Smooth muscle cell (in vitro differentiated cells): ENCODE data around the gene DEDD. TPM values are rescaled to one million over a fixed set of nuclear protein-coding genes. Genes with fewer than 3 reads are reported as not detected.

ENCODE experiments used
- DNase-seq: peaks from one replicate; lab custom pipeline; 2025; ENCODE audit not compliant: unreplicated experiment; lab: John Stamatoyannopoulos, UW
- H2AFZ ChIP-seq: fragments of 200-600 bp; sonication (generic); 2 replicates; pipeline ENCODE4 v1.6.0; 2016; ENCODE audit warnings: antibody characterized with exemption, low read depth, mild to moderate bottlenecking
- H3F3A ChIP-seq: fragments of 200-600 bp; sonication (generic); 2 replicates; pipeline ENCODE4 v1.6.0; 2017; ENCODE audit warnings: antibody characterized with exemption, low read depth
- H3K27ac ChIP-seq: fragments of 200-600 bp; sonication (generic); 2 replicates; pipeline ENCODE4 v1.5.1; 2016; ENCODE audit warnings: low read depth, mild to moderate bottlenecking
- H3K27me3 ChIP-seq: fragments of 200-600 bp; sonication (generic); 2 replicates; pipeline ENCODE4 v1.6.1; 2016; ENCODE audit warnings: low read depth, mild to moderate bottlenecking
- H3K36me3 ChIP-seq: fragments of 200-600 bp; sonication (generic); 2 replicates; pipeline ENCODE4 v1.5.1; 2016; ENCODE audit warnings: low read depth
- H3K4me1 ChIP-seq: fragments of 200-600 bp; sonication (generic); 2 replicates; pipeline ENCODE4 v1.5.1; 2016; ENCODE audit warnings: low read depth
- H3K4me2 ChIP-seq: fragments of 200-600 bp; sonication (generic); 2 replicates; pipeline ENCODE4 v1.6.0; 2016; ENCODE audit warnings: mild to moderate bottlenecking
- H3K4me3 ChIP-seq: fragments of 200-600 bp; sonication (generic); 2 replicates; pipeline ENCODE4 v1.5.1; 2016; ENCODE audit warnings: mild to moderate bottlenecking
- H3K79me2 ChIP-seq: fragments of 200-600 bp; sonication (generic); 2 replicates; pipeline ENCODE4 v1.6.0; 2016; ENCODE audit warnings: low read depth, mild to moderate bottlenecking
- H3K9ac ChIP-seq: fragments of 200-600 bp; sonication (generic); 2 replicates; pipeline ENCODE4 v1.6.0; 2016; ENCODE audit warnings: low read depth
- H3K9me3 ChIP-seq: fragments of 200-600 bp; sonication (generic); replicated peaks from 2 replicates; pipeline ENCODE4 v1.5.1; 2016; ENCODE audit warnings: low read depth
- H4K20me1 ChIP-seq: fragments of 200-600 bp; sonication (generic); 2 replicates; pipeline ENCODE4 v1.6.0; 2016; ENCODE audit warnings: low read depth
- CTCF ChIP-seq: fragments of 200-600 bp; sonication (generic); IDR thresholded peaks from 2 replicates; pipeline ENCODE4 v1.5.1; 2017; ENCODE audit warnings: borderline replicate concordance, mild to moderate bottlenecking, antibody characterized with exemption; ENCODE audit not compliant: insufficient read depth, poor library complexity, severe bottlenecking
- WGBS: methylation state at CpG from one replicate; pipeline ENCODE4 v1.1.7; 2016; ENCODE audit warnings: low lambda C conversion rate; 5-methylcytosine and 5-hydroxymethylcytosine counted together
- polyA plus RNA-seq: library from polyadenylated mRNA; unstranded; fragments of >200 nt; fragmentation: Nextera tagmentation; extraction: Ambion mirVana; gene quantifications from 2 replicates; pipeline ENCODE4 v1.2.1, GENCODE V29; 2016
- total RNA-seq: library from RNA; depleted of rRNA; stranded (reverse); fragments of >200 nt; gene quantifications from 2 replicates; pipeline ENCODE4 v1.2.3, GENCODE V29; 2014

DEDD gene
- total and polyA plus RNA-seq, 2 experiments from 2014 or later: 36.3 to 38.6 TPM

GRCh38 chr1:161106431-161106830 is 26.0 kb downstream of the DEDD start:
- TF ChIP-seq CTCF: no peak
- Histone ChIP-seq H3F3A (no peaks in the 10 kb centered on the region), H2AFZ (no peak overlapping the region), H3K36me3 (no peaks in the 10 kb centered on the region), H3K9me3 (no peaks in the 10 kb centered on the region), H4K20me1 (peaks cover 74% of the 10 kb centered on the region), H3K4me2 (no peak overlapping the region), H3K79me2 (peaks cover 84% of the 10 kb centered on the region), H3K4me3 (no peak overlapping the region), H3K27ac (no peak overlapping the region), H3K27me3 (no peaks in the 10 kb centered on the region), H3K4me1 (no peaks in the 10 kb centered on the region), H3K9ac (no peak overlapping the region)
- no peak for DNase-seq
- WGBS: 92% methylated on average over 1 of the region's 1 CpG

GRCh38 chr1:161100556-161100955 is 31.9 kb downstream of the DEDD start:
- no peak overlapping the region for H3K27ac ChIP-seq
- no peak overlapping the region for H3K4me3 ChIP-seq
- H3K9me3 ChIP-seq: no peaks in the 10 kb centered on the region
- 98% methylated on average over 2 of the region's 2 CpGs for WGBS
- no peak for TF ChIP-seq CTCF
- H3K36me3 ChIP-seq: no peaks in the 10 kb centered on the region
- H3K4me1 ChIP-seq: peaks cover 7% of the 10 kb centered on the region
- H3K9ac ChIP-seq: no peak overlapping the region
- H4K20me1 ChIP-seq: peaks cover 29% of the 10 kb centered on the region
- H3K27me3 ChIP-seq: no peaks in the 10 kb centered on the region
- H3F3A ChIP-seq: peaks cover 19% of the 10 kb centered on the region
- no peak overlapping the region for H2AFZ ChIP-seq
- H3K4me2 ChIP-seq: no peak overlapping the region
- peaks cover 25% of the 10 kb centered on the region for H3K79me2 ChIP-seq
- DNase-seq: no peak

GRCh38 chr1:161099090-161099802 is 33.2 kb downstream of the DEDD start:
- no peak for TF ChIP-seq CTCF
- Histone ChIP-seq H3K36me3 (no peaks in the 10 kb centered on the region), H3K9ac (no peak overlapping the region), H3K4me2 (peak overlapping the region; percentile 93), H3K4me3 (peak overlapping the region; percentile 64), H3K9me3 (no peaks in the 10 kb centered on the region), H4K20me1 (peaks cover 16% of the 10 kb centered on the region), H3K4me1 (peaks cover 7% of the 10 kb centered on the region), H3K27me3 (no peaks in the 10 kb centered on the region), H3K27ac (no peak overlapping the region), H3F3A (peaks cover 19% of the 10 kb centered on the region), H2AFZ (no peak overlapping the region), H3K79me2 (peaks cover 12% of the 10 kb centered on the region)
- 91% methylated on average over 9 of the region's 9 CpGs for WGBS
- DNase-seq: no peak
